ENCODE data around the gene SPON2.
A peak's percentile ranks its signal among the peaks of the same experiment; 100 is the strongest.

The SPON2 gene

GRCh38 chr4:1172228-1172851 is at the start of gene SPON2:
TSS of gene SPON2 (minus strand) at chr4:1172583.
- DNase-seq (ENCODE audit: low read depth in 1 of 2, low spot score in 1 of 2): no peak

DNA sequence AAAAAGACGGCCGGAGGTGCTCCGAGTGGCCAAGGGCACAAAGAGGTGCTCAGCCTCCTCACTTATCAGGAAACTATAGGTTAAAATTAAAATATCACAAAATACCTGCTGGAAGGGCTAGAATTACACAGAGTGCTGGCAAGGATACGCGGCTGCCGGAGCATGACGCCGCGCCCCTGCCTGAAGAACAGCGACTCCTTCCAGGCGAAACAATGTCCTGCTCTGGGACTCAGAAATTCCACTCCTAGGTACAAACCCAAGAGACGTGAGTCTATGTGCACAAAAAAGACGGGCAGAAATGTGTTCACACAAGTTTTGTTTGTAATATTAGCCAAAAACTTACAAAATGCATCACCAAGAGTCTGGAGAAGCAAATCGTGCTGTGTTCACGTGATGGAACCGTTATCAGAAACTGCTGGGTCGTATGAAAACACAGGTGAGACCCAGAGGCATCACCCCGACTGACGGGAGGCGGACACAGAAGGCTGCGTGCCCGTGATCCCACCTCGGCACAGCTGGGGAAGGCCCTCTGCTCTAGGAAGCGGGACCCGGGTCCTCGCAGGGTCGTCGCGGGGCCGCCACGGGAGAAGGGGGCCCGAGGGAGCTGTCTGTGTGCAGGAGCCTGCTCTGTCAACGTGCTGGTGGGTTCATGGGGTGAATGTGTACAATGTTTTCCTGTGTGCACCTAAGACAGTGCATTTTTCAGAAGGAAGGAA is 48.9 kb upstream of the SPON2 start:
- DNase-seq (ENCODE audit: low read depth in 1 of 2, low spot score in 1 of 2): no peak

DNA sequence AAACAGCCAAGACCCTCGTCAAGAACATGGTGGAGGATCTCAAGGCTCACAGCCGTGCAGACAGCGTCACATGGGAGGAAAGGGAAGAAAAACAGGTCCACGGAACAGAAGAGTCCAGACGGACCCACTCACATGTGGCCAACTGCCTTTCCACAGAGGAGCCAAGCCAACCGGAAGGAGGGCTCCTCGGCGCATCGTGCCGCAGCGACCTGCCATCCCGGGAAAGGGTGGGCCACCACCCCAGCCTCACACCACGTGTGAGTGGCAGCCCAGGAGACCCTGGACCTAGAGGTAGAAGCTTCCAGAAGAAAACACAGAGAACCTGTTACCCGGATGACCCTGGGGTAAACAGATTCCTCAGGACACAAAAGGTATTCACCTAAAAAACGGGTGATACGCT is 48.2 kb upstream of the SPON2 start:
- DNase-seq (ENCODE audit: low read depth in 1 of 2, low spot score in 1 of 2): no peak

DNA sequence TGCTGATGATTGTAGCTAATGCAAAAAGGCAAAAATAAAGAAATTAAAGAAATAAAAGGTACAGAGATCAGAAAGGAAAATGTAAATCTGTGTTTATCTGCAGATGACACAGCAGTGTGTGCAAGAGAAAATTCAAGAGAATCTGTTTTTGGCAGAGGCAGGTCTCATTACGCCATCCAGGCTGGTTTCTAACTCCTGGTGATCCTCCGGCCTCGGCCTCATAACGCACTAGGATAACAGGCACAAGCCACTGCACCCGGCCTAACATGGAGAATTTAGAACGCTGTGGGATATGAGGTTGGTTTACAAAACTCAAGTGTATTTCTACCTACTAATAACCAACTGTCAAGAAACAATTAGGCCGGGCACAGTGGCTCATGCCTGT is 47.2 kb upstream of the SPON2 start:
- no peak for DNase-seq (ENCODE audit: low read depth in 1 of 2, low spot score in 1 of 2)

GRCh38 chr4:1218634-1219565 is 46.5 kb upstream of the SPON2 start:
- DNase-seq (ENCODE audit: low read depth in 1 of 2, low spot score in 1 of 2): no peak

DNA sequence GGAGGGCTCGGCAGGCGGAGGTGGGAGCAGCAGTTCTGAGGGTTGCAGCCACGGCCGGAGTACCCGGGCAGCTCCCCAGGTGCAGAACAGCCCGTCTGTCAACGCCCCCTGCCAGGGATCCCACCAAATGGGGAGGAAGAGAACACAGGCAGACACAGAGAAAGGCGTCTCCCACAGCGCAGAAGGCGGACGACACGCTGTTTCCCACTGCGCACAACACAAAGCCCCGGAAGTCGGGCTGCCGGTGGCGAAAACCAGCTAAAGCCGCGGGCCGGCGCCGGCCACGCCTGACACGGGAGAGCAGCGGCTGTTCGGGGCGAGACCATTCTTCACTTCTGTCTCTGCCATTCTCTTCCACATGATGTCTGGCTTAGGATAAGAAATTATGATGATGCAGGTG is 45.0 kb upstream of the SPON2 start:
- DNase-seq (ENCODE audit: low read depth in 1 of 2, low spot score in 1 of 2): no peak

- DNase-seq (ENCODE audit: low read depth in 1 of 2, low spot score in 1 of 2): peak in 1 of 2 donors; percentile 50
These were observed 44.5 kb upstream of the SPON2 start for GRCh38 chr4:1216869-1217294.

DNA sequence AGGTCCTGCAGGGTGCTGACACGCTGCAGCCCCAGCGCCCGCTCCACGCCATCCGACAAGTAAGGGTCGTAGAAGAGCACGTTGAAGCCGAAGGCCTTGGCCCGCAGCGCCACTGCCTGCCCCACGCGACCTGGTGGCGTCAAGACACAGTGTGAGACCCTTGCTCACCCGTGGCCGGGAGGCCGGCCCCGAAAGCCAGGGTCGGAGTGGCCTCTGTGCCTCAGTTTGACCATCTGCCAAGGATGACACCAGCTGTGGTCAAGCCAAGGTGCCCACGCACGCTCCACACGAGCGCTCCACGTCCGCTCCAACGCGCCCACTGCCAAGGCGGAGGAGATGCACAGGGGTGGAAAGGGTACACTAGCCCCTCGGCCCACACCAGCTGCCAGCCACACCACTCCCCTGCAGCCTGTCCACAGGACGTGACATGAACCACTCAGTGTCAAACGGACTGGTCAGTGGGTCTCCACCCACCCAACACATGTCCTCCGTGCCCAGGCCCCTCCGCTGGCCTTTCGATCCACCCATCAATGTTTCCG is 43.8 kb upstream of the SPON2 start:
- no peak for DNase-seq (ENCODE audit: low read depth in 1 of 2, low spot score in 1 of 2)

DNA sequence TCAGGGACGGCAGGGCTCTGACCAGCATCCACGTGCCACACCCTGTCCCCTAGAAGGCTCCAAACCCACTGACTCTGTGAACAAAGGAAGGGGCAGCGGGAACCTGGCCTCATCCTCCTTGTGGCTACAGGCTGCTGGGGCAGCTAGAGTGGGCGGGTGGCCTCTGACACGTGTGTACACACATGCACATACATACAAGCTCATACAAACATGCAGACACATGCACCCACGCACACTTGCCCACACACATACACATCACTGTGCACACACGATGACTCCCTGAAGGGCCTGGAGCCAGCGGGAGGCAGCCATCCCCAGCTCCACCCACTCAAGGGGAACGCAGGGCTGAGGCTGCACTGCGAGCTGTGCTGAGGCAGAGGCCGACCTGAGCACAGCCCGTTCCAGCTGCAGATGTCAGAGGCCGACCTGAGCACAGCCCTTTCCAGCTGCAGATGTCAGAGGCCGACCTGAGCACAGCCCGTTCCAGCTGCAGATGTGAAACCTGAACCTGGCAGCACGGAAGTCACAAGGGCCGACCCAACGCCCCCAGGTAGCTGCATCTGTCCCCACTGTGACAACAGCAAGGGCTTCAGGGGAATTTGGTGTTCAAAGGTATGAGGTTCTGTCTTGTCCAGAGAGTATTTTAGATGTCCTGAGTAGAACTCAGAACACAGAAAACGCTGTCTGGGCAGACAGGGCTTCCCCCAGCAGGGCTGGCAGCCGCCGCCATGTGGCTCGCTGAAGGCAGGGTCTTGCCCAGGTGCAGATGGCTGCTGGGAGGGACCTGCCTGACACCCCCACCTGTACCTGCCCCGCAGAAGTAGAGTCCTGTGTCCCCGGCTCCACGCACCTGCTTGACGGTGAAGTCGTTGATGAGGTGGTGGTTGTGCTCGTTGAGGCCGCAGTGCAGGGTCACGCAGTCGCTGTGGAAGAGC is 43.0 kb upstream of the SPON2 start:
- DNase-seq (ENCODE audit: low read depth in 1 of 2, low spot score in 1 of 2): no peak

DNA sequence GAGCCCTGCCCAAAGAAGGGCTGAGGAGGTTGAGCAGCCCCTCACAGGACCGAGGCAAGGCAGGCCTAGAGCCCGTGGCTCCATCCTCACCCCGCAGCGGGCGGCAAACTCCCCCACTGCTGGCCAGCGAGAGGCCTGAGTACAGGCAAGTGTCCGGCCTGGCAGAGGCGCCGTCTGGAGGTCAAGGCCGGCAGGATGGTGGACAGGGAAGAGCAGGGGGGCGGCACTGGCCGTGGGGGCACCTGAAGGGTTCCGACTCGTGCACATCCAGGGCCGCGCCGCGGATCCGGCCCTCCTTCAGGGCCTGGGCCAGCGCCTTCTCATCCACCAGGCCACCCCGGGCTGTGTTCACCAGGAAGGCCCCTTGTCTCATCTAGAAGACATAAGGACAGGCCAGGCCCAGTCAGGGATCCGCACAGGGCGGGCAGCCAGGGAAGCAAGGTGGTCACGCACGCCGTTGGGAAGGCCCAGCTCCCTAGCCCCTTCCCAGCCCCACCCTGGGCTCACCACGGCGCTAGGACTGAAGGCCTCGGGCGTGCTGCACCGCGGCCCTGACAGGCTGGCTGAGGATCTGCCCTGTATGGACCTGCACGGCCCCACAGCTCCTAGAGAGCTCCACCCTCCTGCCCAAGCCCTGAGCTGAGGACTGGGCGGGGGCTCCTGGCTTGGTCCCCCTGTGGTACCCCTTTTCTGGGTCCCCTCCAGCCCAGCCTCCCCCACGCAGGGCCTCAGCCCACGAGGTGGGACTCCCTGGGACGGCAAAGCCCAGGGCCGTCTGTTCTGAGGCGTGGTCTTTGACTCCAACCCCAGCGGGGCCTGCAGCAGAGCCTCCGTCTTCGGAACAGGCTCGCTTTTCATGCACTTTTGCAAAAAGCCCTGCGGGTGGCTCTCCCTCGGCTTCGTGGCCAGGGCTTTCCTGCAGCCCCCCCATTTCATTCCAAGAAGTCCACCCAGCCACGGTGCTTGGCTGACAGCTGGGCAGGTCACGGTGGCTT is 42.0 kb upstream of the SPON2 start:
- no peak for DNase-seq (ENCODE audit: low read depth in 1 of 2, low spot score in 1 of 2)

GRCh38 chr4:1213336-1213995 is 41.1 kb upstream of the SPON2 start:
- no peak for DNase-seq (ENCODE audit: low read depth in 1 of 2, low spot score in 1 of 2)

- DNase-seq (ENCODE audit: low read depth in 1 of 2, low spot score in 1 of 2): no peak
These were observed 40.4 kb upstream of the SPON2 start for GRCh38 chr4:1212546-1213335.

DNA sequence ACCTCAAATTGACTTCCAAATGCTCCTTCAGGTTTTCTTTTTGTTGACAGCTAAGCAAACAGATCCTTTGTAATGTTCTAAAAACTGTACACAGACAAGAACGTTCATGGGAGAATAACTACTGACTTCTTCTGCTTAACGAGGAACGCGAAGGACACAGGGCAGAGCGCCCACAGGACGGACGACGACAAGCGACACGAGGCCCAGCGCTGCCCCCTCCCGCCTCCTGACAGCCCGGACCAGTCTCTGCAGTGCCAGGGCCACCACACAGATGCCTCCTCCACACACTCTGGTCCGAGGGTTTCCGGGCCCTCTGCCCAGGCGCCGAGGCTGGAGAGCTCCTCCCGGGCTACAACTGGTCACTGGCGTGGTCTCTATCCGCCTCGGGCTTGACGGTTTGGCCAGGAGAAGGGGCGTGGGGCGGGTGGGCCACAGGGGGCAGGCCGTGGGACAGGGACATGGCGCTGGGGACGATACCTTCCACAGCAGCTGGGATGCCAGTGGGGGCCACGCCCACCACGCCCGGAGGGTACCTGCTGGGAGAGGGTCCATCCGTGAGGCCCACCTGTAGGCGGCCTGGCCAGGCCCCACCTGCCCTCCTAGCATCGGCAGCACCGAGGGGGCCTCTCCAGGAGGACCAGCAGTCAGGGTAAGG is 39.6 kb upstream of the SPON2 start:
- no peak for DNase-seq (ENCODE audit: low read depth in 1 of 2, low spot score in 1 of 2)

GRCh38 chr4:1211371-1211770 is 39.0 kb upstream of the SPON2 start:
- no peak for DNase-seq (ENCODE audit: low read depth in 1 of 2, low spot score in 1 of 2)

GRCh38 chr4:1210971-1211370 is 38.6 kb upstream of the SPON2 start:
- no peak for DNase-seq (ENCODE audit: low read depth in 1 of 2, low spot score in 1 of 2)

GRCh38 chr4:1210241-1210841 is 38.0 kb upstream of the SPON2 start:
- DNase-seq (ENCODE audit: low read depth in 1 of 2, low spot score in 1 of 2): no peak

DNA sequence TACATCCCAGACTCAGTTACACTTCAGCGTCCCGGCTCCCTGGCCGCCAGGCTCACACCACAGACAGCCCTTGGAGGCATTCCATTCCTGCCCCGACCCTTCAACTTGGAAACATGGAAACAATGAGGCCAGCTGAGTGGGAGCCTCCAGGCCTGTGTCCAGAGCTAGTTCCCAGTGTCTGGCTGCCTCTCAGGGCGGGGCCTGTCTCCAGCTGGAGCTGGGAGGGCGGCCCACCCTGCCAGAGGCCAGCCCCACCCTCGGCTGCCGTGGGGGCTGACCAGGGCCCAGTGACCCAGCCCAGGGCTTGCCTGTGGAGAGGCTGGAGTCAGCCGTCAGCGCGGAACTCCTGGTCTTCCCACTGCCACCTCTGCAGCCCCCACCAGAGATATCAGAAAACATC is 37.4 kb upstream of the SPON2 start:
- DNase-seq (ENCODE audit: low read depth in 1 of 2, low spot score in 1 of 2): no peak
